Measurements from ENCODE around the gene PHACTR1. TPM values are rescaled to one million over a fixed set of nuclear protein-coding genes. Genes with fewer than 3 reads are reported as not detected.

The PHACTR1 gene
- total and polyA plus RNA-seq, 2 of the 4 experiments (the other 2 are of a cell fraction) = not detected

DNA sequence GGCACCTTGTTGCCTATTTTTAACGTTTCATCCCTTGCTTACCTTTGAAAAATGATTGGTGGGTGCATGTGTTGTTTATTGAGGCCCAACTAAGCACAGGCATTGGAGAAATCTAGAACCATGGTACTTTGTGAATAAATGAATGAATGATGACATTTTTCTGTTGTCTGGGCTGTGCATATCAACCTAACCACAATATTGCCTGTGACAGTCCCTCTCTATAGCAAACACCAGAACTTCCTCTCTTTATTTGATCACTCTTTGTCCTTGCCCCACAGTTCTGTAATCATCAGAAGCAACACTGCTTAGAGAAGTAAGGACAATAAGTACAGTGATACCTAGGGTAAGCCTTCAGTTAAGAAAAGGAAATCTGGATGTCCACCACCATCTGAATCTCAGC lies 536.7 kb downstream of the PHACTR1 start:
- H2AK5ac ChIP-seq (ENCODE audit: low read depth, low read length) = no peak overlapping the region
- intact Hi-C loops (cut with micrococcal nuclease) (no loop called here), in situ Hi-C loops (cut with MboI; ENCODE audit: low sequenced_read_pairs) (no loop called here), dilution Hi-C loops (cut with HindIII; ENCODE audit: low sequenced_read_pairs, unreplicated experiment) (no loop called here)
- H3K79me1 ChIP-seq (ENCODE audit: low read depth in 1 of 2, low read length in 2 of 2) = no peaks in the 10 kb centered on the region
- H2AK9ac ChIP-seq (replicated peaks; ENCODE audit: low read depth, low read length, poor library complexity) = no peak overlapping the region
- H3K4me2 ChIP-seq (ENCODE audit: low read depth, low read length) = no peak overlapping the region
- BruUV-seq (replicated peaks) = no TSS peak
- no peak overlapping the region for H3K23ac ChIP-seq (ENCODE audit: low read depth, low read length)
- no peak overlapping the region for H4K5ac ChIP-seq (ENCODE audit: low read depth, low read length)
- no peaks in the 10 kb centered on the region for H3K9me3 ChIP-seq (ENCODE audit: control insufficient read depth, insufficient read depth, low read length)
- H3K4me1 ChIP-seq (ENCODE audit: control insufficient read depth, insufficient read depth, low read length) = peaks cover 4% of the 10 kb centered on the region; the same call in 1 of the 2 replicates
- TF ChIP-seq ELK1 (IDR thresholded peaks at IDR 0.05; ENCODE audit: borderline replicate concordance, low read depth, low read length) (no peak), MXI1 (IDR thresholded peaks at IDR 0.05; ENCODE audit: borderline replicate concordance, low read depth, low read length) (no peak)
- TF ChIP-seq, protein P1, sequence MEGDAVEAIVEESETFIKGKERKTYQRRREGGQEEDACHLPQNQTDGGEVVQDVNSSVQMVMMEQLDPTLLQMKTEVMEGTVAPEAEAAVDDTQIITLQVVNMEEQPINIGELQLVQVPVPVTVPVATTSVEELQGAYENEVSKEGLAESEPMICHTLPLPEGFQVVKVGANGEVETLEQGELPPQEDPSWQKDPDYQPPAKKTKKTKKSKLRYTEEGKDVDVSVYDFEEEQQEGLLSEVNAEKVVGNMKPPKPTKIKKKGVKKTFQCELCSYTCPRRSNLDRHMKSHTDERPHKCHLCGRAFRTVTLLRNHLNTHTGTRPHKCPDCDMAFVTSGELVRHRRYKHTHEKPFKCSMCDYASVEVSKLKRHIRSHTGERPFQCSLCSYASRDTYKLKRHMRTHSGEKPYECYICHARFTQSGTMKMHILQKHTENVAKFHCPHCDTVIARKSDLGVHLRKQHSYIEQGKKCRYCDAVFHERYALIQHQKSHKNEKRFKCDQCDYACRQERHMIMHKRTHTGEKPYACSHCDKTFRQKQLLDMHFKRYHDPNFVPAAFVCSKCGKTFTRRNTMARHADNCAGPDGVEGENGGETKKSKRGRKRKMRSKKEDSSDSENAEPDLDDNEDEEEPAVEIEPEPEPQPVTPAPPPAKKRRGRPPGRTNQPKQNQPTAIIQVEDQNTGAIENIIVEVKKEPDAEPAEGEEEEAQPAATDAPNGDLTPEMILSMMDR (conservative IDR thresholded peaks at IDR 0.05; ENCODE audit: low read depth, low read length) = no peak
- no peak overlapping the region for H3K27ac ChIP-seq (ENCODE audit: insufficient read depth, low read length)
- no peak overlapping the region for H2AFZ ChIP-seq (replicated peaks; ENCODE audit: low read length, poor library complexity)
- no peak for DNase-seq
- no peak overlapping the region for H3K56ac ChIP-seq (ENCODE audit: extremely low read depth, insufficient read depth, low read length)
- no peaks in the 10 kb centered on the region for H3K9me1 ChIP-seq (ENCODE audit: insufficient read depth, low read length)
- no peak overlapping the region for H3K14ac ChIP-seq (replicated peaks; ENCODE audit: low read depth, low read length)
- H2BK20ac ChIP-seq (ENCODE audit: low read depth, low read length) = no peak overlapping the region
- CTCF ChIA-PET = no interaction called here
- no peaks in the 10 kb centered on the region for H3K36me3 ChIP-seq (ENCODE audit: control insufficient read depth, insufficient read depth, low read length)
- H3K18ac ChIP-seq (ENCODE audit: low read depth, low read length) = no peak overlapping the region
- POLR2A ChIA-PET (ENCODE audit: unreplicated experiment) = no interaction called here
- no peak overlapping the region for H2BK120ac ChIP-seq (ENCODE audit: low read depth, low read length)
- no peak overlapping the region for H3K4ac ChIP-seq (ENCODE audit: low read depth, low read length)
- H2BK15ac ChIP-seq (ENCODE audit: low read depth, low read length) = no peak overlapping the region
- H3K27me3 ChIP-seq (ENCODE audit: control insufficient read depth, insufficient read depth, low read length) = no peaks in the 10 kb centered on the region
- H2BK5ac ChIP-seq (ENCODE audit: low read depth, low read length, poor library complexity, severe bottlenecking) = no peak overlapping the region
- H3K9ac ChIP-seq (ENCODE audit: low read depth, low read length) = no peak overlapping the region
- no peak overlapping the region for H3K4me3 ChIP-seq (ENCODE audit: insufficient read depth, low read depth, low read length)
- H4K8ac ChIP-seq (ENCODE audit: low read depth in 2 of 2, low read length in 2 of 2) = no peak overlapping the region
- no peak for ATAC-seq (ENCODE audit: low read depth)
- no peaks in the 10 kb centered on the region for H4K20me1 ChIP-seq (ENCODE audit: insufficient read depth, low read length)
- WGBS, 2 experiments (ENCODE audit: extremely low coverage in 2 of 2, insufficient read length in 1 of 2) = no CpG with 5 or more reads among the region's 1 CpG
- H4K91ac ChIP-seq (ENCODE audit: insufficient read depth, low read depth, low read length) = no peak overlapping the region
